ENCODE data around the gene CABLES1. TPM values are rescaled to one million over a fixed set of nuclear protein-coding genes. Genes with fewer than 3 reads are reported as not detected.

CABLES1 gene
- total and polyA plus RNA-seq, 2 experiments from 2014 or later, result 3.8 to 4.1 TPM

DNA sequence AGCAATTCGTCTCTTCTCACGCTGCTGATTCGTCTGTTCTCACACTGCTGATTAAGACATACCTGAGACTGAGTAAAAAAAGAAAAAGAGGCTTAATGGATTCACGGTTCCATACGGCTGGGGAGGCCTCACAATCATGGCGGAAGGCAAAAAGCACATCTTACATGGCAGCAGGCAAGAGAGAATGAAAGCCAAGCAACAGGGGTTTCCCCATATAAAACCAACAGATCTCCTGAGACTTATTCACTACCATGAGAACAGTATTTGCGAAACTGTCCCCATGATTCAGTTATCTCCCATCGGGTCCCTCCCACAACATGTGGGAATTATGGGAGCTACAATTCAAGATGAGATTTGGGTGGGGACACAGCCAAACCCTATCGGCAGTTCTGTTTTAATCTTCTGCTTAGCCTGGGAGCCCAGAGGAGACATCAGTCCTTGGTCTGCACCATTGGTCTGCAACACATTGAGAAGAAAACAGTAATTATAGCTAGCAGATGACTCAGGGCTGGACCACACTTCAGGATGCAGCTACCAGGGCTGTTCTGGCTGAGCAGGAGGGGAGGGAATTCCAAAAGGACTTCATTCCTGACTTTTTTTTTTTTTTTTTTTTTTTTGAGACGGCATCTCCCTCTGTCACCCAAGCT lies 69.4 kb downstream of the CABLES1 start:
- Histone ChIP-seq H3K27ac (no peak overlapping the region), H3K36me3 (no peaks in the 10 kb centered on the region), H3K27me3 (no peaks in the 10 kb centered on the region), H3K4me3 (no peak overlapping the region), H3K4me1 (ENCODE audit: low read depth) (peaks cover 7% of the 10 kb centered on the region), H3K9me3 (ENCODE audit: low read depth) (no peaks in the 10 kb centered on the region)
- DNase-seq (ENCODE audit: low read depth in 1 of 2, low spot score in 1 of 2), result no peak
- TF ChIP-seq, protein P1, sequence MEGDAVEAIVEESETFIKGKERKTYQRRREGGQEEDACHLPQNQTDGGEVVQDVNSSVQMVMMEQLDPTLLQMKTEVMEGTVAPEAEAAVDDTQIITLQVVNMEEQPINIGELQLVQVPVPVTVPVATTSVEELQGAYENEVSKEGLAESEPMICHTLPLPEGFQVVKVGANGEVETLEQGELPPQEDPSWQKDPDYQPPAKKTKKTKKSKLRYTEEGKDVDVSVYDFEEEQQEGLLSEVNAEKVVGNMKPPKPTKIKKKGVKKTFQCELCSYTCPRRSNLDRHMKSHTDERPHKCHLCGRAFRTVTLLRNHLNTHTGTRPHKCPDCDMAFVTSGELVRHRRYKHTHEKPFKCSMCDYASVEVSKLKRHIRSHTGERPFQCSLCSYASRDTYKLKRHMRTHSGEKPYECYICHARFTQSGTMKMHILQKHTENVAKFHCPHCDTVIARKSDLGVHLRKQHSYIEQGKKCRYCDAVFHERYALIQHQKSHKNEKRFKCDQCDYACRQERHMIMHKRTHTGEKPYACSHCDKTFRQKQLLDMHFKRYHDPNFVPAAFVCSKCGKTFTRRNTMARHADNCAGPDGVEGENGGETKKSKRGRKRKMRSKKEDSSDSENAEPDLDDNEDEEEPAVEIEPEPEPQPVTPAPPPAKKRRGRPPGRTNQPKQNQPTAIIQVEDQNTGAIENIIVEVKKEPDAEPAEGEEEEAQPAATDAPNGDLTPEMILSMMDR (IDR thresholded peaks at IDR 0.05; ENCODE audit: low read depth, low read length), result no peak

DNA sequence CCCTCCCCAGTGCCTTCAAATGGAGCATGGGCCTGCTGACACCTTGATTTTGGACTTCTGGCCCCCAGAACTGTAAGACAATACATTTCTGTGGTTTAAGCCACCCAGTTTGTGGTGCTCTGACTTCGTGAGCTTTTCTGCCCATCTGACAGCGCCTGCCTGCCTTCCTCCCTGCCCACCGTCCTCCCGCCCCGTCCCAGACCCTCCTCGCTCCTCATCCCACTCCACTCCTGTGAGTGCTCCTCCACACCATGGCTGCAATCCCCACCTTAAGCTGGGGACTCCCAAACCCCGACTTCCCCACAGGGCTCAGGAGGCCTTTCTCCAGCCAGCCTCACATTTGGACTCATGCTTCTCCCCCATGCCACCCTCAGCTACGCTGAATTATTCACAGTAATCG lies 70.7 kb downstream of the CABLES1 start:
- DNase-seq (ENCODE audit: low read depth in 1 of 2, low spot score in 1 of 2), result no peak
- Histone ChIP-seq H3K4me3 (no peak overlapping the region), H3K9me3 (ENCODE audit: low read depth) (no peaks in the 10 kb centered on the region), H3K27me3 (no peaks in the 10 kb centered on the region), H3K36me3 (no peaks in the 10 kb centered on the region), H3K4me1 (ENCODE audit: low read depth) (peaks cover under 1% of the 10 kb centered on the region), H3K27ac (no peak overlapping the region)
- TF ChIP-seq, protein P1 (IDR thresholded peaks at IDR 0.05; ENCODE audit: low read depth, low read length), result no peak

DNA sequence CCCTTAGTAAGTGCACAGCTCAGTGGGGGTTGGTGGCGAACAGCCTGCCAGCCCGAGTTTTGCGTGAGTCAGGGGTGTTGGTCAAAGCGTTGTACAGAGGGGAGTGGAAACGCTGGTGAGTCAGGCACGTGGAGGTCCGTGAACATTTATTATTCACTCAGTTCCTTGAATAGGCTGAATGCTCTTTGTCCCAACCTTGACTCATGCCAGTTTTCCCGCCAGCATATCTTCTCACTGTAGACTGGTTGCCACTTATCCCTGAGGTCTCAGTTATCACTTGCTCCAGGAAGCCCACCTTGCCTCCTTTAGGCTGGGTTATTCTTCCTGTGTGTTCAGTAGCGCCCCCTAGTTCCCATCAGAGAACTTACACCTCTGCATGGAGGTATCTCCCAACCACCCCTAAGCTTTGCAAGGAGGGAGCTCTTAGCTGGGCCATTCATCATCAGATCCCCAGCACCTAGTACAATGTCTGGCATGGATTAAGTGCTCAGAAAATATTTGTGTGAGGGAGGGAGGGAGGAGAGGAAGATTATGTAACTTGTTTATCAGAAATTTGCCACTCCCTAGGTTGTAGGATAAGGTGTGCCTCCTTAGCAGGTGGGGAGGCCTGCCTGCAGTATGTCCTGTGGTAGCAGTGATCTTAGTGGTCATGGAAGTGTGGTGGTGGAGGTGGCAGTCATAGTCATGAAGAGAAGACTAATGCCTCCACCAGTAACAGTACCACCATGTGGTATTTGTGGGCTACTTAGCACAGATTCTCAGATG lies 72.1 kb downstream of the CABLES1 start:
- no peaks in the 10 kb centered on the region for H3K4me1 ChIP-seq (ENCODE audit: low read depth)
- H3K4me3 ChIP-seq, result no peak overlapping the region
- no peaks in the 10 kb centered on the region for H3K27me3 ChIP-seq
- TF ChIP-seq, protein P1 (IDR thresholded peaks at IDR 0.05; ENCODE audit: low read depth, low read length), result peak; percentile 46
- no peak overlapping the region for H3K27ac ChIP-seq
- H3K9me3 ChIP-seq (ENCODE audit: low read depth), result no peaks in the 10 kb centered on the region
- no peak for DNase-seq (ENCODE audit: low read depth in 1 of 2, low spot score in 1 of 2)
- H3K36me3 ChIP-seq, result no peaks in the 10 kb centered on the region

DNA sequence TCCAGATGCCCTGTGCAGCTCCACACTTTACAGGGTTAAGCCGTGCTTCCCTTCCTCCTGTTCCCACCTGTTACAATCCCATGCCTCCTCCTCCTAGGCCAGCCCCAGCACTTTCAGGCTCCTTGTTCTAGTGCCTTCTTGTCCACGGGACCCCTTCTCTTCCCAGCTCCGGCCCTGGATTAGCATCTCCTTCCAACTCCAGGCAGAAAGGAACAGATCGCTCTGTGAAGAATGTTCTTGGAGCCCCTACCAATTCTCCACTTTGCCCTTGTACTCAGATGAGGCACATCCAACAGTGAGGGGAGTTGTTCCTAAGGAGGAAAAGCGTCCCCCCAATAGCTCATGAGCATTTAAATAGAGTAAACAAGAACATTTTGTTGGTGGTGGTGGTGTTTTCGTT lies 72.7 kb downstream of the CABLES1 start:
- TF ChIP-seq, protein P1 (IDR thresholded peaks at IDR 0.05; ENCODE audit: low read depth, low read length), result no peak
- DNase-seq (ENCODE audit: low read depth in 1 of 2, low spot score in 1 of 2), result no peak
- Histone ChIP-seq H3K27ac (no peak overlapping the region), H3K9me3 (ENCODE audit: low read depth) (no peaks in the 10 kb centered on the region), H3K4me1 (ENCODE audit: low read depth) (no peaks in the 10 kb centered on the region), H3K4me3 (no peak overlapping the region), H3K36me3 (no peaks in the 10 kb centered on the region), H3K27me3 (no peaks in the 10 kb centered on the region)

DNA sequence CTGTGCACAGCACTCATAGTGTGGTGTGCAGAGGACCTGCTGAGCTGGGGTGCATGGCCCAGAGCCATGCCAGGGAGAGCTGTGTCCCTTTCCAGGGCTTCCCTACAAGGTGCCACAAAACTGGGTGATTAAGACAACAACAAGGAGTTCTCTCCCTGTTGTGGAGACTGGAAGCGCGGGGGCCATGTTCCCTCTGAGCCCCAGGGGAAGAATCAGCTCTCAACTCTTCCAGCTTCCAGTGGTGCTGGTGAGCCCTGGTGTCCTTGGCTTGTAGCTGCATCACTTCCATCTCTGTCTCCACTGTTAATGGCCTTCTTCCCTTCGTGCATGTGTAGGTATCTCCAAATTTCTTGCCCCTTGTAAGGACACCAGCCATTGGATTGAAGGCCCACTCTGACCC lies 73.3 kb downstream of the CABLES1 start:
- H3K4me1 ChIP-seq (ENCODE audit: low read depth), result no peaks in the 10 kb centered on the region
- TF ChIP-seq, protein P1 (IDR thresholded peaks at IDR 0.05; ENCODE audit: low read depth, low read length), result no peak
- no peak for DNase-seq (ENCODE audit: low read depth in 1 of 2, low spot score in 1 of 2)
- H3K9me3 ChIP-seq (ENCODE audit: low read depth), result no peaks in the 10 kb centered on the region
- H3K27ac ChIP-seq, result no peak overlapping the region
- no peak overlapping the region for H3K4me3 ChIP-seq
- no peaks in the 10 kb centered on the region for H3K27me3 ChIP-seq
- H3K36me3 ChIP-seq, result no peaks in the 10 kb centered on the region
